Lower leg skin (tissue), 4 donors: ENCODE measurements around the gene POLN. TPM values are rescaled to one million over a fixed set of nuclear protein-coding genes. Genes with fewer than 3 reads are reported as not detected.

ENCODE experiments used
- DNase-seq, 2 donors: peaks; one replicate each; pipeline ENCODE4 v3.0.0-alpha.2; 2019; ENCODE audit warnings: low spot score in 2 of 2
- H3K4me3 ChIP-seq: fragments of 200-600 bp; sonication (generic); 2 replicates; pipeline ENCODE4 v1.5.1; 2017; ENCODE audit warnings: mild to moderate bottlenecking, low read depth; ENCODE audit not compliant: poor library complexity, severe bottlenecking
- CTCF ChIP-seq, 3 donors: fragments of 450-650 bp; IDR thresholded peaks; one replicate each; pipeline ENCODE4 v1.5.1; 2016; ENCODE audit warnings: antibody characterized with exemption in 3 of 3, mild to moderate bottlenecking in 3 of 3, moderate library complexity in 2 of 3
- POLR2A ChIP-seq, 2 donors: fragments of 450-650 bp; IDR thresholded peaks; one replicate each; pipeline ENCODE4 v1.6.1; 2016 to 2017; ENCODE audit warnings: antibody characterized with exemption in 2 of 2, mild to moderate bottlenecking in 1 of 2, moderate library complexity in 1 of 2
- WGBS, 2 donors: methylation state at CpG; one replicate each; pipeline ENCODE4 v1.1.5; 2018; 5-methylcytosine and 5-hydroxymethylcytosine counted together
- intact Hi-C: fragments of 100-400 bp; cut with DNase I; formaldehyde crosslinking; loops from one replicate; pipeline ENCODE4 v1.15.0; 2023; ENCODE audit warnings: low total_unique reads
- total RNA-seq, 4 donors: library from RNA; depleted of rRNA; stranded (reverse); fragments of >200 nt; gene quantifications; one replicate each; pipeline ENCODE4 v1.1.0, GENCODE V29; 2016

Gene POLN
- total RNA-seq, 4 donors from 2014 or later, result 0.30 to 3.3 (median 0.89) TPM

- 33 to 41% methylated on average over 5 of the region's 5 CpGs for WGBS, 2 donors
- TF ChIP-seq CTCF (IDR thresholded peaks at IDR 0.05), result no peak
- TF ChIP-seq POLR2A (IDR thresholded peaks at IDR 0.05), result no peak
- H3K4me3 ChIP-seq, result no peak overlapping the region
- peak in 1 of 2 donors; percentile 87 for DNase-seq
- intact Hi-C loops, result no loop called here
Measured at GRCh38 chr4:2243681-2244380, 1.9 kb upstream of the POLN start.

GRCh38 chr4:2241003-2241402 is 918 bp downstream of the POLN start:
- peak overlapping the region; percentile 98 for H3K4me3 ChIP-seq
- no peak for DNase-seq
- WGBS, 2 donors, result 3 to 4% methylated on average over 7 of the region's 7 CpGs
- no peak for TF ChIP-seq CTCF (IDR thresholded peaks at IDR 0.05)
- TF ChIP-seq POLR2A (IDR thresholded peaks at IDR 0.05), result no peak
- intact Hi-C loops, result no loop called here

GRCh38 chr4:2236944-2237666 is 4.8 kb downstream of the POLN start:
- WGBS, 2 donors, result 39 to 61% methylated on average over 3 of the region's 3 CpGs
- DNase-seq, result no peak
- no peak overlapping the region for H3K4me3 ChIP-seq
- intact Hi-C loops, result no loop called here
- TF ChIP-seq POLR2A (IDR thresholded peaks at IDR 0.05), result no peak
- no peak for TF ChIP-seq CTCF (IDR thresholded peaks at IDR 0.05)

- no peak for DNase-seq
- intact Hi-C loops, result no loop called here
- TF ChIP-seq POLR2A (IDR thresholded peaks at IDR 0.05) (no peak), CTCF (IDR thresholded peaks at IDR 0.05) (no peak)
- WGBS, 2 donors, result 94 to 99% methylated on average over 6 of the region's 6 CpGs
- H3K4me3 ChIP-seq, result no peak overlapping the region
Measured at GRCh38 chr4:2231082-2231481, 10.8 kb downstream of the POLN start.

- WGBS, 2 donors, result 56 to 69% methylated on average over 2 of the region's 2 CpGs
- TF ChIP-seq POLR2A (IDR thresholded peaks at IDR 0.05), result no peak
- TF ChIP-seq CTCF (IDR thresholded peaks at IDR 0.05), result no peak
- H3K4me3 ChIP-seq, result no peak overlapping the region
- intact Hi-C loops, result loop anchor here (5.0 kb wide), 1 partner anchor 396 kb away; no protein-coding TSS in a partner anchor
- no peak for DNase-seq
Measured at GRCh38 chr4:2226261-2226660, 15.7 kb downstream of the POLN start.
